ENCODE data around the gene ABCF3.
"Not testable (repeated sequence)": the region's sequence is repeated elsewhere in the genome, so short reads cannot be mapped to it uniquely, and the experiment has no call there.

Gene ABCF3

GRCh38 chr3:184186184-184186901 lies at the start of gene ABCF3:
Gene ABCF3 (plus strand): TSS chr3:184186199. CDS start chr3:184186208, 9 bp downstream.
- no peak for DNase-seq (ENCODE audit: low spot score)

- DNase-seq (ENCODE audit: low spot score) = no peak
Measured at GRCh38 chr3:184140436-184140835, 45.6 kb upstream of the ABCF3 start.

- DNase-seq (ENCODE audit: low spot score) = no peak
Measured at GRCh38 chr3:184142199-184142598, 43.8 kb upstream of the ABCF3 start.

GRCh38 chr3:184143327-184143726 lies 42.7 kb upstream of the ABCF3 start:
- no peak for DNase-seq (ENCODE audit: low spot score)

GRCh38 chr3:184144505-184144904 lies 41.5 kb upstream of the ABCF3 start:
- DNase-seq (ENCODE audit: low spot score) = no peak

- DNase-seq (ENCODE audit: low spot score) = peak; percentile 18
Measured at GRCh38 chr3:184145111-184145524, 40.9 kb upstream of the ABCF3 start.

- no peak for DNase-seq (ENCODE audit: low spot score)
Measured at GRCh38 chr3:184145751-184146270, 40.2 kb upstream of the ABCF3 start.

- no peak for DNase-seq (ENCODE audit: low spot score)
Measured at GRCh38 chr3:184148076-184148475, 37.9 kb upstream of the ABCF3 start.

GRCh38 chr3:184149123-184149522 lies 36.9 kb upstream of the ABCF3 start:
- DNase-seq (ENCODE audit: low spot score) = no peak

- not testable (repeated sequence) for DNase-seq (ENCODE audit: low spot score)
Measured at GRCh38 chr3:184149770-184150169, 36.2 kb upstream of the ABCF3 start.

- peak; percentile 69 for DNase-seq (ENCODE audit: low spot score)
Measured at GRCh38 chr3:184154885-184155643, 30.9 kb upstream of the ABCF3 start, which contains the start of gene DVL3. Gene DVL3 (plus strand): TSS chr3:184155377. CDS start chr3:184155636, 259 bp downstream.

GRCh38 chr3:184155644-184156521 lies 30.1 kb upstream of the ABCF3 start:
- no peak for DNase-seq (ENCODE audit: low spot score)

GRCh38 chr3:184156522-184156955 lies 29.5 kb upstream of the ABCF3 start:
- peak; percentile 69 for DNase-seq (ENCODE audit: low spot score)

GRCh38 chr3:184157206-184157605 lies 28.8 kb upstream of the ABCF3 start:
- DNase-seq (ENCODE audit: low spot score) = no peak

- DNase-seq (ENCODE audit: low spot score) = no peak
Measured at GRCh38 chr3:184158404-184158803, 27.6 kb upstream of the ABCF3 start.

- no peak for DNase-seq (ENCODE audit: low spot score)
Measured at GRCh38 chr3:184160456-184160855, 25.5 kb upstream of the ABCF3 start.

GRCh38 chr3:184162571-184163070 lies 23.4 kb upstream of the ABCF3 start:
- not testable (repeated sequence) for DNase-seq (ENCODE audit: low spot score)

GRCh38 chr3:184164648-184165330 lies 21.2 kb upstream of the ABCF3 start:
- DNase-seq (ENCODE audit: low spot score) = no peak

GRCh38 chr3:184165543-184165942 lies 20.5 kb upstream of the ABCF3 start:
- DNase-seq (ENCODE audit: low spot score) = no peak

GRCh38 chr3:184166671-184167070 lies 19.3 kb upstream of the ABCF3 start:
- DNase-seq (ENCODE audit: low spot score) = no peak

GRCh38 chr3:184167786-184168185 lies 18.2 kb upstream of the ABCF3 start:
- DNase-seq (ENCODE audit: low spot score) = no peak

All from globus pallidus (tissue), 1 donor.